Spleen (tissue), 13 donors: ENCODE data around the gene ZNF768. TPM values are rescaled to one million over a fixed set of nuclear protein-coding genes. Genes with fewer than 3 reads are reported as not detected.

Experiments used
- DNase-seq: peaks from one replicate; pipeline ENCODE4 v3.0.0-alpha.2; 2020
- H3K27ac ChIP-seq, 8 donors: fragments of 200-600 bp; sonication (generic) in 7 of 8; 1 replicate in 4 of 8; 2 replicates in 4 of 8; pipeline versions ENCODE4 v1.5.0 to v1.8.0; 2016 to 2021; ENCODE audit warnings: inconsistent platforms in 4 of 8, mild to moderate bottlenecking in 4 of 8, moderate library complexity in 1 of 8
- H3K27me3 ChIP-seq, 7 donors: fragments of 200-600 bp; sonication (generic) in 6 of 7; replicated peaks in 1 of 7; 1 replicate in 4 of 7; 2 replicates in 3 of 7; pipeline versions ENCODE4 v1.5.0 to v1.8.0; 2016 to 2021; ENCODE audit warnings: inconsistent platforms in 3 of 7, mild to moderate bottlenecking in 1 of 7
- H3K36me3 ChIP-seq, 6 donors: fragments of 200-600 bp; sonication (generic) in 5 of 6; 1 replicate in 4 of 6; 2 replicates in 2 of 6; pipeline versions ENCODE4 v1.5.0 to v1.8.0; 2016 to 2021; ENCODE audit warnings: inconsistent platforms in 2 of 6
- H3K4me1 ChIP-seq, 6 donors: fragments of 200-600 bp; sonication (generic) in 5 of 6; 1 replicate in 3 of 6; 2 replicates in 3 of 6; pipeline versions ENCODE4 v1.5.0 to v1.8.0; 2016 to 2021; ENCODE audit warnings: inconsistent platforms in 3 of 6
- H3K4me3 ChIP-seq, 8 donors: fragments of 200-600 bp; sonication (generic) in 7 of 8; 1 replicate in 4 of 8; 2 replicates in 4 of 8; pipeline versions ENCODE4 v1.5.0 to v1.8.0; 2016 to 2021; ENCODE audit warnings: inconsistent platforms in 4 of 8, mild to moderate bottlenecking in 4 of 8, moderate library complexity in 2 of 8
- H3K9me3 ChIP-seq, 8 donors: fragments of 200-600 bp; sonication (generic) in 7 of 8; 1 replicate in 4 of 8; 2 replicates in 4 of 8; pipeline versions ENCODE4 v1.5.0 to v1.8.0; 2016 to 2021; ENCODE audit warnings: inconsistent platforms in 4 of 8
- CTCF ChIP-seq, 11 experiments: fragments of 200-600 bp in 7 of 11; fragments of 450-650 bp in 4 of 11; sonication (generic) in 4 of 11; IDR thresholded peaks in 8 of 11; conservative IDR thresholded peaks in 3 of 11; 1 replicate in 7 of 11; 2 replicates in 4 of 11; pipeline versions ENCODE4 v1.4.0 to v1.8.0; 2016 to 2021; ENCODE audit warnings: antibody characterized with exemption in 11 of 11, inconsistent platforms in 4 of 11, mild to moderate bottlenecking in 1 of 11
- POLR2A ChIP-seq, 3 donors: fragments of 450-650 bp; IDR thresholded peaks; one replicate each; pipeline ENCODE4 v1.5.1; 2017; ENCODE audit warnings: antibody characterized with exemption in 3 of 3, mild to moderate bottlenecking in 1 of 3
- POLR2AphosphoS5 ChIP-seq, 3 donors: sonication (generic); formaldehyde crosslinking; IDR thresholded peaks; one replicate each; pipeline ENCODE4 v1.5.1; 2017; ENCODE audit warnings: antibody characterized with exemption in 3 of 3
- WGBS, 5 donors: extraction: QIAGEN DNeasy Blood & Tissue Kit in 3 of 5; methylation state at CpG; one replicate each; pipeline versions ENCODE4 v1.1.5 to v1.1.7; 2013 to 2018; 5-methylcytosine and 5-hydroxymethylcytosine counted together
- intact Hi-C: fragments of 100-400 bp; cut with DNase I; formaldehyde crosslinking; loops from one replicate; pipeline ENCODE4 v1.15.0; 2023; ENCODE audit warnings: low total_unique reads
- long read RNA-seq, 2 donors: transcript quantifications; one replicate each; lab custom pipeline, GENCODE V29; 2026
- polyA plus RNA-seq, 3 donors: library from polyadenylated mRNA; stranded (reverse); fragments of 200-250 nt; gene quantifications; one replicate each; pipeline ENCODE4 v1.2.1, GENCODE V29; 2013
- total RNA-seq, 7 donors: library from RNA; depleted of rRNA in 3 of 7; stranded (reverse); fragments of >200 nt in 3 of 7; fragmentation: NEBNext Ultra II Directional in 4 of 7; extraction: Animal tissue kit (Norgen Biotek cat#: 25700) in 4 of 7; gene quantifications; one replicate each; pipeline versions ENCODE4 v1.1.0 to v1.2.1, GENCODE V29; 2016 to 2021
- donor health status: healthy with polysubstance abuse.
- donor health status: DM: no; HTN: no; CAD: no; lungs with moderate emphysema.
- donor health status: DM: no; HTN: no; CAD: no.
- donor health status: Bipolar disorder and iron deficiency.
- donor health status: healthy.
- donor health status: DM: no; HTN: no; CAD: no.
- donor health status: DM: yes; HTN: yes; CAD: no.

The ZNF768 gene
- total RNA-seq (10 to 100 TPM; 17.2 to 27.3 (median 25.5) TPM), polyA plus RNA-seq (10 to 100 TPM; 17.0 to 33.1 (median 21.6) TPM)
- long read RNA-seq, donor 1, transcript ZNF768-201 (2 exons, 2,315 nt), result major isoform, 14 of 14 reads
- long read RNA-seq, donor 1, partial matches to known transcripts, result 0 of 14 reads
- long read RNA-seq, donor 1, other reads (novel, unspliced or antisense), result 0 of 14 reads
- long read RNA-seq, donor 2, transcript ZNF768-201 (2 exons, 2,315 nt), result major isoform, 6 of 7 reads
- long read RNA-seq, donor 2, partial matches to known transcripts, result 0 of 7 reads
- long read RNA-seq, donor 2, other reads (novel, unspliced or antisense), result 0 of 7 reads

DNA sequence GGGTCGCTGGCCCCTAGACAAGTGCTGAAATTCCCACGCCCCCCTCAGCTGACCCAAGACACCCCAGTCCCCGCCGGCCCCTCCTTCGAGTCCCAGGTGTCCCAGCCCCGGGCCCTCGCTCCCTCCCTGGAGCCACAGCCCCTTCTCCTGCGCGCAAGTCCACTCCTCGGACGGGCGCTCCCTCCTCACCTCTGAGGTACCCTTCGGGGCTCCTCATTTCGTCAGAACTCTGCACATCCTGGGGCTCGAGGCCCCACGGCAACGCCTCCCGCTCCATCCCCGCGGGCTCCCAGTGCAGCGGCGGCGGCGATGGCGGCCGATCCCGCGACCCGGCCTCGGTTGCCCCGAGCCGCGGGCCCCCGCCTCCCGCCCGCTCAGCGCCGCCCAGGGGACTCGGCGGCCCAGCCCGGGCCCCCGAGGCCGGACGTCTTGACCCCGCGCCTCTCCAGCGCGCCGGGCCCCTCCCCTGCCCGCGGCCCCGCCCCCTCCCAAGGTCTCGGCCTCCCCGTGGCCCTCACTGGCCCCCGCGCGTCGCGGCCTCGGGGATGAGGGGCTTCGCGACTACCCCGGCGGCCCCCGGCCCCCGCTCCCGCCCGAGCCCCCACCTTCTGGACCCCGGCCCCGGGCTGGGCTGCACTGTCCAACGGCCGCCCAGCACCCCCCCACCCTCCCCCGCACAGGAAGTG lies at the start of gene ZNF768:
Gene ZNF768, minus strand, starts transcription at position 430 of the 686 bp plus-strand sequence. Its CDS starts 153 bp downstream, at position 277.
- Histone ChIP-seq H3K27me3 (no peaks in the 10 kb centered on the region), H3K36me3 (peaks cover 0 to 37% (median 20%) of the 10 kb centered on the region in 6 donors), H3K4me3 (peak within 1 kb of the TSS; percentile 47 to 96 (median 80)), H3K27ac (peak within 1 kb of the TSS; percentile 88 to 99 (median 97)), H3K9me3 (no peaks in the 10 kb centered on the region), H3K4me1 (peaks cover 6 to 64% (median 32%) of the 10 kb centered on the region in 6 donors)
- intact Hi-C loops, result loop anchor here (10.0 kb wide), 1 partner anchor 81 kb away; the partner anchor contains the start of gene SEPHS2
- DNase-seq, result peak; percentile 95
- 0 to 3% (median 2%) methylated on average over 11 to 73 of the region's 73 CpGs for WGBS, 5 donors
- TF ChIP-seq POLR2AphosphoS5 (IDR thresholded peaks at IDR 0.05) (peak in 2 of 3 donors; percentile 3 to 15), CTCF (IDR thresholded peaks at IDR 0.05 in 8 of 11, conservative IDR thresholded peaks at IDR 0.05 in 3 of 11) (no peak)

- WGBS, 5 donors, result 85 to 96% (median 94%) methylated on average over 1 of the region's 1 CpG
- Histone ChIP-seq H3K4me1 (peaks cover 15 to 35% (median 24%) of the 10 kb centered on the region in 6 donors), H3K4me3 (no peak overlapping the region), H3K27ac (no peak overlapping the region), H3K9me3 (no peaks in the 10 kb centered on the region), H3K27me3 (no peaks in the 10 kb centered on the region), H3K36me3 (peaks cover 0 to 44% (median 4%) of the 10 kb centered on the region in 6 donors)
- DNase-seq, result no peak
- TF ChIP-seq POLR2AphosphoS5 (IDR thresholded peaks at IDR 0.05), result no peak
- no peak for TF ChIP-seq CTCF (IDR thresholded peaks at IDR 0.05 in 8 of 11, conservative IDR thresholded peaks at IDR 0.05 in 3 of 11)
- intact Hi-C loops, result no loop called here
These were observed 48.3 kb upstream of the ZNF768 start for GRCh38 chr16:30574678-30575077.

GRCh38 chr16:30571445-30572322 lies 45.3 kb upstream of the ZNF768 start, which contains the start of gene ZNF688:
ZNF688 (minus strand) TSS chr16:30571714; CDS start chr16:30571629, 85 bp downstream.
- peak; percentile 97 for DNase-seq
- peak in 2 of 11 experiments; percentile 14 to 25 for TF ChIP-seq CTCF (IDR thresholded peaks at IDR 0.05 in 8 of 11, conservative IDR thresholded peaks at IDR 0.05 in 3 of 11)
- peak; percentile 79 to 87 (median 84) for TF ChIP-seq POLR2AphosphoS5 (IDR thresholded peaks at IDR 0.05)
- TF ChIP-seq POLR2A (IDR thresholded peaks at IDR 0.05), result peak in 2 of 3 donors; percentile 28 to 67
- peaks cover 26 to 62% (median 47%) of the 10 kb centered on the region in 6 donors for H3K4me1 ChIP-seq
- 0 to 2% (median 0%) methylated on average over 22 to 67 of the region's 67 CpGs for WGBS, 5 donors
- H3K36me3 ChIP-seq, result peaks cover 0 to 15% (median 2%) of the 10 kb centered on the region in 6 donors
- H3K27me3 ChIP-seq, result no peaks in the 10 kb centered on the region
- H3K9me3 ChIP-seq, result no peaks in the 10 kb centered on the region
- intact Hi-C loops, result no loop called here
- H3K4me3 ChIP-seq, result peak within 1 kb of the TSS; percentile 43 to 76 (median 60)
- peak within 1 kb of the TSS; percentile 93 to 100 (median 98) for H3K27ac ChIP-seq
